ENCODE measurements around the gene DHH.

DHH gene

DNA sequence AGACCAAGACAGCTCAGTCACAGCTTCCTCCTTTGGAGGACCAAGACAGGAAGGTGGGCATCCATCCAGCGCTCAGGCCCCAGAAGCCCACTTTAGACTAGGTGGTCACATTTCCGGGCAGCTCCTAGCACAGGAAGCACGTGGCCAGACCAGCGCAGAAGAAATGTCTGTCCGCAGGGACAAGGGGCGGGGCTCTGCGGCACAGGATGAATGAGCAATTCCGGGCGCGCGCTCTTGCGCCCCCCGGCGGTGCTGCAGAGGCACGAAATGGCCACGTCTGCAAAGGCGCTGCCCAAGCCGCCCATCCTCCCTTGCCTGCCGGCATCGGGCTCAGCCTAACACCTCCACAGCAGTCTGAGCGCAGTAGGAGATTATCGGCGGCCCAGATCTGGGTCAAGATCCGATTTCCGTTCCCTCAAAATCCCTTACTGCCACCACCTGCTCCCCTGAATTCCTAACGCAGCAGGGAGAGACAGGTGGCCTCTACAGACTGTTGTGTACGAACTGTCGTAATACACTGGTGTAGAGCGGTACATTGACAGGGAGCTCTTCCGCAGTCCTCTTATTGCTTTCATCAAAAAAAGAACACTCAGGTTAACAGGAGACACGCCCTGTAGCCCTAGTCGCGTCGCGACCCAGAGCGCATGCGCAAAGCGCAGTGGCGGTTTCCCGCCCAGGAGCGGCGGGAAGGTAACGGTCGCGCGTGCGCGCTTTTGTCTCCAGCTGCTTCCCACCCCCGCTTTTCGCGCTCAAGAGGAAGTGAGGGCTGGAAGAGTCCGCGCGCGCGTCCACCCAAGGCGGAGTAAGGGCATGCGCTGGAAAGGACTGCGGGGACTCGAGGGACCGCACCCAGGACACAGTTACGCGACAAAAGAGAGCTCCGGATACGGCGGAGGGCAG lies 35.8 kb upstream of the DHH start (continued):
- TF ChIP-seq ZNF645 (tag by site-specific recombination; IDR thresholded peaks at IDR 0.05) (no peak; the same call in 1 of the 2 replicates), ZNF211 (tag by site-specific recombination; IDR thresholded peaks at IDR 0.05; ENCODE audit: low read depth) (no peak), KLF1 (tag by site-specific recombination; IDR thresholded peaks at IDR 0.05) (no peak), ZNF473 (tag by site-specific recombination; IDR thresholded peaks at IDR 0.05) (no peak), ZNF10 (tag by site-specific recombination; IDR thresholded peaks at IDR 0.05) (no peak; the same call in 1 of the 2 replicates), ZNF148 (tag by site-specific recombination; IDR thresholded peaks at IDR 0.05; ENCODE audit: borderline replicate concordance) (no peak), ZNF548 (tag by site-specific recombination; IDR thresholded peaks at IDR 0.05) (no peak), ZNF354C (tag by site-specific recombination; IDR thresholded peaks at IDR 0.05; ENCODE audit: borderline replicate concordance, low read depth) (no peak), ZNF580 (tag by site-specific recombination; IDR thresholded peaks at IDR 0.05) (no peak; the same call in 1 of the 2 replicates), ZNF768 (tag by site-specific recombination; IDR thresholded peaks at IDR 0.05) (no peak; the same call in 1 of the 2 replicates), ZNF561 (tag by site-specific recombination; IDR thresholded peaks at IDR 0.05; ENCODE audit: borderline replicate concordance) (no peak; the same call in 1 of the 2 replicates), ZNF747 (tag by site-specific recombination; IDR thresholded peaks at IDR 0.05) (no peak), MZF1 (tag by site-specific recombination; IDR thresholded peaks at IDR 0.05; ENCODE audit: borderline replicate concordance) (no peak), ZNF2 (tag by site-specific recombination; IDR thresholded peaks at IDR 0.05) (peak; percentile 88; the same call in 1 of the 2 replicates), ZNF776 (tag by site-specific recombination; IDR thresholded peaks at IDR 0.05; ENCODE audit: borderline replicate concordance) (no peak), ZFP37 (tag by site-specific recombination; IDR thresholded peaks at IDR 0.05) (peak; percentile 84; the same call in 1 of the 2 replicates), ZNF558 (tag by site-specific recombination; IDR thresholded peaks at IDR 0.05) (peak; percentile 58; the same call in 1 of the 2 replicates), ZNF670 (tag by site-specific recombination; IDR thresholded peaks at IDR 0.05; ENCODE audit: low read depth) (no peak)
- TF ChIP-seq, protein P1, sequence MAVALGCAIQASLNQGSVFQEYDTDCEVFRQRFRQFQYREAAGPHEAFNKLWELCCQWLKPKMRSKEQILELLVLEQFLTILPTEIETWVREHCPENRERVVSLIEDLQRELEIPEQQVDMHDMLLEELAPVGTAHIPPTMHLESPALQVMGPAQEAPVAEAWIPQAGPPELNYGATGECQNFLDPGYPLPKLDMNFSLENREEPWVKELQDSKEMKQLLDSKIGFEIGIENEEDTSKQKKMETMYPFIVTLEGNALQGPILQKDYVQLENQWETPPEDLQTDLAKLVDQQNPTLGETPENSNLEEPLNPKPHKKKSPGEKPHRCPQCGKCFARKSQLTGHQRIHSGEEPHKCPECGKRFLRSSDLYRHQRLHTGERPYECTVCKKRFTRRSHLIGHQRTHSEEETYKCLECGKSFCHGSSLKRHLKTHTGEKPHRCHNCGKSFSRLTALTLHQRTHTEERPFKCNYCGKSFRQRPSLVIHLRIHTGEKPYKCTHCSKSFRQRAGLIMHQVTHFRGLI (tag by site-specific recombination; IDR thresholded peaks at IDR 0.05): peak; percentile 69
- TF ChIP-seq, protein P2, sequence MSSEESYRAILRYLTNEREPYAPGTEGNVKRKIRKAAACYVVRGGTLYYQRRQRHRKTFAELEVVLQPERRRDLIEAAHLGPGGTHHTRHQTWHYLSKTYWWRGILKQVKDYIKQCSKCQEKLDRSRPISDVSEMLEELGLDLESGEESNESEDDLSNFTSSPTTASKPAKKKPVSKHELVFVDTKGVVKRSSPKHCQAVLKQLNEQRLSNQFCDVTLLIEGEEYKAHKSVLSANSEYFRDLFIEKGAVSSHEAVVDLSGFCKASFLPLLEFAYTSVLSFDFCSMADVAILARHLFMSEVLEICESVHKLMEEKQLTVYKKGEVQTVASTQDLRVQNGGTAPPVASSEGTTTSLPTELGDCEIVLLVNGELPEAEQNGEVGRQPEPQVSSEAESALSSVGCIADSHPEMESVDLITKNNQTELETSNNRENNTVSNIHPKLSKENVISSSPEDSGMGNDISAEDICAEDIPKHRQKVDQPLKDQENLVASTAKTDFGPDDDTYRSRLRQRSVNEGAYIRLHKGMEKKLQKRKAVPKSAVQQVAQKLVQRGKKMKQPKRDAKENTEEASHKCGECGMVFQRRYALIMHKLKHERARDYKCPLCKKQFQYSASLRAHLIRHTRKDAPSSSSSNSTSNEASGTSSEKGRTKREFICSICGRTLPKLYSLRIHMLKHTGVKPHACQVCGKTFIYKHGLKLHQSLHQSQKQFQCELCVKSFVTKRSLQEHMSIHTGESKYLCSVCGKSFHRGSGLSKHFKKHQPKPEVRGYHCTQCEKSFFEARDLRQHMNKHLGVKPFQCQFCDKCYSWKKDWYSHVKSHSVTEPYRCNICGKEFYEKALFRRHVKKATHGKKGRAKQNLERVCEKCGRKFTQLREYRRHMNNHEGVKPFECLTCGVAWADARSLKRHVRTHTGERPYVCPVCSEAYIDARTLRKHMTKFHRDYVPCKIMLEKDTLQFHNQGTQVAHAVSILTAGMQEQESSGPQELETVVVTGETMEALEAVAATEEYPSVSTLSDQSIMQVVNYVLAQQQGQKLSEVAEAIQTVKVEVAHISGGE (tag by site-specific recombination; conservative IDR thresholded peaks at IDR 0.05; ENCODE audit: low read depth): peak; percentile 89
- TF ChIP-seq, protein P3, sequence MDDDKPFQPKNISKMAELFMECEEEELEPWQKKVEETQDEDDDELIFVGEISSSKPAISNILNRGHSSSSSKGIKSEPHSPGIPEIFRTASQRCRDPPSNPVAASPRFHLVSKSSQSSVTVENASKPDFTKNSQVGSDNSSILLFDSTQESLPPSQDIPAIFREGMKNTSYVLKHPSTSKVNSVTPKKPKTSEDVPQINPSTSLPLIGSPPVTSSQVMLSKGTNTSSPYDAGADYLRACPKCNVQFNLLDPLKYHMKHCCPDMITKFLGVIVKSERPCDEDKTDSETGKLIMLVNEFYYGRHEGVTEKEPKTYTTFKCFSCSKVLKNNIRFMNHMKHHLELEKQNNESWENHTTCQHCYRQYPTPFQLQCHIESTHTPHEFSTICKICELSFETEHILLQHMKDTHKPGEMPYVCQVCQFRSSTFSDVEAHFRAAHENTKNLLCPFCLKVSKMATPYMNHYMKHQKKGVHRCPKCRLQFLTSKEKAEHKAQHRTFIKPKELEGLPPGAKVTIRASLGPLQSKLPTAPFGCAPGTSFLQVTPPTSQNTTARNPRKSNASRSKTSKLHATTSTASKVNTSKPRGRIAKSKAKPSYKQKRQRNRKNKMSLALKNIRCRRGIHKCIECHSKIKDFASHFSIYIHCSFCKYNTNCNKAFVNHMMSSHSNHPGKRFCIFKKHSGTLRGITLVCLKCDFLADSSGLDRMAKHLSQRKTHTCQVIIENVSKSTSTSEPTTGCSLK (tag by site-specific recombination; IDR thresholded peaks at IDR 0.05): no peak
- TF ChIP-seq, protein P4, sequence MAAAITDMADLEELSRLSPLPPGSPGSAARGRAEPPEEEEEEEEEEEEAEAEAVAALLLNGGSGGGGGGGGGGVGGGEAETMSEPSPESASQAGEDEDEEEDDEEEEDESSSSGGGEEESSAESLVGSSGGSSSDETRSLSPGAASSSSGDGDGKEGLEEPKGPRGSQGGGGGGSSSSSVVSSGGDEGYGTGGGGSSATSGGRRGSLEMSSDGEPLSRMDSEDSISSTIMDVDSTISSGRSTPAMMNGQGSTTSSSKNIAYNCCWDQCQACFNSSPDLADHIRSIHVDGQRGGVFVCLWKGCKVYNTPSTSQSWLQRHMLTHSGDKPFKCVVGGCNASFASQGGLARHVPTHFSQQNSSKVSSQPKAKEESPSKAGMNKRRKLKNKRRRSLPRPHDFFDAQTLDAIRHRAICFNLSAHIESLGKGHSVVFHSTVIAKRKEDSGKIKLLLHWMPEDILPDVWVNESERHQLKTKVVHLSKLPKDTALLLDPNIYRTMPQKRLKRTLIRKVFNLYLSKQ (tag by site-specific recombination; IDR thresholded peaks at IDR 0.05; ENCODE audit: borderline replicate concordance): no peak
